ENCODE results near the gene MED23.

DNA sequence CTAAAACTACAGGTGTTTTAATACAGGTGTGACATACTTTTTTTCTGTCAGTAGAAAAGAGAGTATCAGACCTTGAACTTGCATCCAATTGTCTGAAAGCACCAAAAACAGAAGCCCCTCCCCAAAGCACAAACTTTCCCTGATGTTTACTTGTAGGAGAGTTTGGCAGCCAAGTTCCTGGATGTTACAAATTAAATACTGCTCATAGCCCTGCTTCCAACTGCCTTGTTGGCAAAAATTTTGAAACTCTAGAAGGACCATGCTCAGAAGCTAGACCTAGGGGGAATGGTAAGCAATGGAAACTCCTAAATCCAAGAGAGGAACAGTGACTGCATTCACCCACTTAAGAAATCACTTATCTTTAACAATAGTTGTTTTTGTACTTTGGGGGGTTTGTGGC is 72.0 kb downstream of the MED23 start:
- no peak for TF ChIP-seq MEF2A (IDR thresholded peaks at IDR 0.05; ENCODE audit: borderline replicate concordance, low read depth)
- TF ChIP-seq, protein P1, sequence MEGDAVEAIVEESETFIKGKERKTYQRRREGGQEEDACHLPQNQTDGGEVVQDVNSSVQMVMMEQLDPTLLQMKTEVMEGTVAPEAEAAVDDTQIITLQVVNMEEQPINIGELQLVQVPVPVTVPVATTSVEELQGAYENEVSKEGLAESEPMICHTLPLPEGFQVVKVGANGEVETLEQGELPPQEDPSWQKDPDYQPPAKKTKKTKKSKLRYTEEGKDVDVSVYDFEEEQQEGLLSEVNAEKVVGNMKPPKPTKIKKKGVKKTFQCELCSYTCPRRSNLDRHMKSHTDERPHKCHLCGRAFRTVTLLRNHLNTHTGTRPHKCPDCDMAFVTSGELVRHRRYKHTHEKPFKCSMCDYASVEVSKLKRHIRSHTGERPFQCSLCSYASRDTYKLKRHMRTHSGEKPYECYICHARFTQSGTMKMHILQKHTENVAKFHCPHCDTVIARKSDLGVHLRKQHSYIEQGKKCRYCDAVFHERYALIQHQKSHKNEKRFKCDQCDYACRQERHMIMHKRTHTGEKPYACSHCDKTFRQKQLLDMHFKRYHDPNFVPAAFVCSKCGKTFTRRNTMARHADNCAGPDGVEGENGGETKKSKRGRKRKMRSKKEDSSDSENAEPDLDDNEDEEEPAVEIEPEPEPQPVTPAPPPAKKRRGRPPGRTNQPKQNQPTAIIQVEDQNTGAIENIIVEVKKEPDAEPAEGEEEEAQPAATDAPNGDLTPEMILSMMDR (IDR thresholded peaks at IDR 0.05) = no peak
- TF ChIP-seq, protein P2, sequence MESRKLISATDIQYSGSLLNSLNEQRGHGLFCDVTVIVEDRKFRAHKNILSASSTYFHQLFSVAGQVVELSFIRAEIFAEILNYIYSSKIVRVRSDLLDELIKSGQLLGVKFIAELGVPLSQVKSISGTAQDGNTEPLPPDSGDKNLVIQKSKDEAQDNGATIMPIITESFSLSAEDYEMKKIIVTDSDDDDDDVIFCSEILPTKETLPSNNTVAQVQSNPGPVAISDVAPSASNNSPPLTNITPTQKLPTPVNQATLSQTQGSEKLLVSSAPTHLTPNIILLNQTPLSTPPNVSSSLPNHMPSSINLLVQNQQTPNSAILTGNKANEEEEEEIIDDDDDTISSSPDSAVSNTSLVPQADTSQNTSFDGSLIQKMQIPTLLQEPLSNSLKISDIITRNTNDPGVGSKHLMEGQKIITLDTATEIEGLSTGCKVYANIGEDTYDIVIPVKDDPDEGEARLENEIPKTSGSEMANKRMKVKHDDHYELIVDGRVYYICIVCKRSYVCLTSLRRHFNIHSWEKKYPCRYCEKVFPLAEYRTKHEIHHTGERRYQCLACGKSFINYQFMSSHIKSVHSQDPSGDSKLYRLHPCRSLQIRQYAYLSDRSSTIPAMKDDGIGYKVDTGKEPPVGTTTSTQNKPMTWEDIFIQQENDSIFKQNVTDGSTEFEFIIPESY (IDR thresholded peaks at IDR 0.05; ENCODE audit: borderline replicate concordance, low read depth) = no peak
- TF ChIP-seq POLR2AphosphoS5 (IDR thresholded peaks at IDR 0.05; ENCODE audit: low read depth, low read length) = no peak
- no peak for TF ChIP-seq ELF1 (IDR thresholded peaks at IDR 0.05)

Measured in SK-N-SH (cell line).